ENCODE measurements around the gene RFC2.
A peak's percentile ranks its signal among the peaks of the same experiment; 100 is the strongest.

Gene RFC2

GRCh38 chr7:74286131-74286530 lies 31.9 kb upstream of the RFC2 start:
- no peak overlapping the region for H3K4me3 ChIP-seq (ENCODE audit: low read depth, low read length)
- no peak for TF ChIP-seq POLR2A (IDR thresholded peaks at IDR 0.05; ENCODE audit: extremely low read depth, insufficient read length)
- no peak for TF ChIP-seq MYC (IDR thresholded peaks at IDR 0.05; ENCODE audit: low read depth, low read length)
- TF ChIP-seq CTCF (IDR thresholded peaks at IDR 0.05; ENCODE audit: low read depth, low read length) = no peak
- no peak for DNase-seq (ENCODE audit: low read depth)

GRCh38 chr7:74284781-74285259 lies 30.6 kb upstream of the RFC2 start:
- DNase-seq (ENCODE audit: low read depth) = peak; percentile 53
- no peak overlapping the region for H3K4me3 ChIP-seq (ENCODE audit: low read depth, low read length)
- TF ChIP-seq MAX (IDR thresholded peaks at IDR 0.05; ENCODE audit: low read depth, low read length) (no peak), MYC (IDR thresholded peaks at IDR 0.05; ENCODE audit: low read depth, low read length) (no peak), POLR2A (IDR thresholded peaks at IDR 0.05; ENCODE audit: extremely low read depth, insufficient read length) (no peak), CTCF (IDR thresholded peaks at IDR 0.05; ENCODE audit: low read depth, low read length) (no peak)

- H3K4me3 ChIP-seq (ENCODE audit: low read depth, low read length) = no peak overlapping the region
- peak; percentile 55 for DNase-seq (ENCODE audit: low read depth)
- TF ChIP-seq CTCF (IDR thresholded peaks at IDR 0.05; ENCODE audit: low read depth, low read length) (no peak), POLR2A (IDR thresholded peaks at IDR 0.05; ENCODE audit: extremely low read depth, insufficient read length) (no peak), MYC (IDR thresholded peaks at IDR 0.05; ENCODE audit: low read depth, low read length) (no peak), MAX (IDR thresholded peaks at IDR 0.05; ENCODE audit: low read depth, low read length) (no peak)
Measured at GRCh38 chr7:74283858-74284447, 29.8 kb upstream of the RFC2 start.

GRCh38 chr7:74282748-74283459 lies 28.7 kb upstream of the RFC2 start:
- H3K4me3 ChIP-seq (ENCODE audit: low read depth, low read length) = no peak overlapping the region
- no peak for TF ChIP-seq CTCF (IDR thresholded peaks at IDR 0.05; ENCODE audit: low read depth, low read length)
- TF ChIP-seq POLR2A (IDR thresholded peaks at IDR 0.05; ENCODE audit: extremely low read depth, insufficient read length) = no peak
- TF ChIP-seq MAX (IDR thresholded peaks at IDR 0.05; ENCODE audit: low read depth, low read length) = no peak
- TF ChIP-seq MYC (IDR thresholded peaks at IDR 0.05; ENCODE audit: low read depth, low read length) = no peak
- no peak for DNase-seq (ENCODE audit: low read depth)

- DNase-seq (ENCODE audit: low read depth) = no peak
- H3K4me3 ChIP-seq (ENCODE audit: low read depth, low read length) = no peak overlapping the region
- no peak for TF ChIP-seq MAX (IDR thresholded peaks at IDR 0.05; ENCODE audit: low read depth, low read length)
- no peak for TF ChIP-seq POLR2A (IDR thresholded peaks at IDR 0.05; ENCODE audit: extremely low read depth, insufficient read length)
- TF ChIP-seq CTCF (IDR thresholded peaks at IDR 0.05; ENCODE audit: low read depth, low read length) = no peak
- TF ChIP-seq MYC (IDR thresholded peaks at IDR 0.05; ENCODE audit: low read depth, low read length) = no peak
Measured at GRCh38 chr7:74280985-74281384, 26.8 kb upstream of the RFC2 start.

Measured in NB4 (cell line).